Measurements from ENCODE around the gene ATXN1.

GRCh38 chr6:16585805-16586204, 175.5 kb downstream of the ATXN1 start:
- no peak for TF ChIP-seq EZH2 (IDR thresholded peaks at IDR 0.05; ENCODE audit: insufficient read depth, poor library complexity, severe bottlenecking)
- no peak for TF ChIP-seq EZH2phosphoT487 (IDR thresholded peaks at IDR 0.05; ENCODE audit: insufficient read depth, low read depth)

Measured in GM23248 (cell line).